OCI-LY3 (cell line): ENCODE results near the gene ADD1.
A peak's percentile ranks its signal among the peaks of the same experiment; 100 is the strongest.

Source experiments
- H2AFZ ChIP-seq: fragments of 200-600, 300-600 bp; shearing (Covaris generic); 2 replicates; pipeline ENCODE4 v1.6.0; 2014; ENCODE audit warnings: antibody characterized with exemption, low read depth, low read length
- H3K27ac ChIP-seq: fragments of 200-600, 300-600 bp; sonication (generic); 2 replicates; pipeline ENCODE4 v1.5.1; 2014; ENCODE audit warnings: mild to moderate bottlenecking, low read length, moderate library complexity, mixed read lengths
- H3K27me3 ChIP-seq: fragments of 200-600, 300-600 bp; sonication (generic); 2 replicates; pipeline ENCODE4 v1.6.1; 2014; ENCODE audit warnings: low read depth, low read length, mixed read lengths
- H3K36me3 ChIP-seq: fragments of 200-600, 300-600 bp; sonication (generic); replicated peaks from 2 replicates; pipeline ENCODE3; 2014; ENCODE audit warnings: low read depth, low read length, mixed read lengths
- H3K4me1 ChIP-seq: fragments of 300-600, 200-600 bp; sonication (generic); 2 replicates; pipeline ENCODE4 v1.6.1; 2014; ENCODE audit warnings: low read length, mixed read lengths
- H3K4me2 ChIP-seq: fragments of 200-600, 300-600 bp; sonication (generic); 2 replicates; pipeline ENCODE4 v1.6.1; 2014; ENCODE audit warnings: low read length, mixed read lengths
- H3K4me3 ChIP-seq: fragments of 300-600, 200-600 bp; sonication (generic); 2 replicates; pipeline ENCODE4 v1.5.1; 2014; ENCODE audit warnings: antibody characterized with exemption, mild to moderate bottlenecking, low read length, moderate library complexity
- H3K79me2 ChIP-seq: fragments of 300-600, 200-600 bp; shearing (Covaris generic); 2 replicates; pipeline ENCODE4 v1.6.1; 2014; ENCODE audit warnings: mild to moderate bottlenecking, low read length, mixed read lengths
- H3K9ac ChIP-seq: fragments of 300-600, 200-600 bp; shearing (Covaris generic); 2 replicates; pipeline ENCODE4 v1.6.0; 2014; ENCODE audit warnings: mild to moderate bottlenecking, low read length, moderate library complexity
- H3K9me3 ChIP-seq: fragments of 200-600, 300-600 bp; shearing (Covaris generic); 2 replicates; pipeline ENCODE4 v1.6.1; 2014; ENCODE audit warnings: low read length, mixed read lengths; ENCODE audit not compliant: insufficient read depth
- H4K20me1 ChIP-seq: fragments of 200-600, 300-600 bp; sonication (generic); 2 replicates; pipeline ENCODE4 v1.6.1; 2016; ENCODE audit warnings: low read length, mixed read lengths; ENCODE audit not compliant: insufficient read depth
- CTCF ChIP-seq: fragments of 200-600, 300-600 bp; sonication (generic); IDR thresholded peaks from 2 replicates; pipeline ENCODE4 v1.5.1; 2014; ENCODE audit warnings: antibody characterized with exemption, low read length, low read depth
- EZH2phosphoT487 ChIP-seq: fragments of 200-600 bp; shearing (Covaris generic); IDR thresholded peaks from 2 replicates; pipeline ENCODE4 v1.6.1; 2018; ENCODE audit warnings: antibody characterized with exemption, mixed run types, low read depth

The ADD1 gene

GRCh38 chr4:2948895-2949781 lies 105.5 kb downstream of the ADD1 start:
- H3K4me3 ChIP-seq: no peak overlapping the region
- H4K20me1 ChIP-seq: peaks cover 2% of the 10 kb centered on the region
- TF ChIP-seq CTCF (peak; percentile 48), EZH2phosphoT487 (no peak)
- peaks cover 68% of the 10 kb centered on the region for H3K36me3 ChIP-seq
- H3K27me3 ChIP-seq: no peaks in the 10 kb centered on the region
- H2AFZ ChIP-seq: no peak overlapping the region
- H3K4me2 ChIP-seq: no peak overlapping the region
- peaks cover 14% of the 10 kb centered on the region; the same call in 1 of the 2 replicates for H3K79me2 ChIP-seq
- H3K9ac ChIP-seq: no peak overlapping the region
- H3K9me3 ChIP-seq: no peaks in the 10 kb centered on the region
- H3K4me1 ChIP-seq: no peaks in the 10 kb centered on the region
- no peak overlapping the region for H3K27ac ChIP-seq

- H3K27me3 ChIP-seq: no peaks in the 10 kb centered on the region
- H3K36me3 ChIP-seq: peaks cover 65% of the 10 kb centered on the region
- H3K4me2 ChIP-seq: no peak overlapping the region
- H3K79me2 ChIP-seq: peaks cover 18% of the 10 kb centered on the region; the same call in 1 of the 2 replicates
- no peaks in the 10 kb centered on the region for H3K4me1 ChIP-seq
- no peak overlapping the region for H3K27ac ChIP-seq
- no peak overlapping the region for H2AFZ ChIP-seq
- no peaks in the 10 kb centered on the region for H3K9me3 ChIP-seq
- H4K20me1 ChIP-seq: peaks cover 6% of the 10 kb centered on the region; the same call in 1 of the 2 replicates
- no peak for TF ChIP-seq EZH2phosphoT487
- no peak for TF ChIP-seq CTCF
- no peak overlapping the region for H3K4me3 ChIP-seq
- H3K9ac ChIP-seq: no peak overlapping the region
These were observed 106.1 kb downstream of the ADD1 start for GRCh38 chr4:2949782-2950125.

- Histone ChIP-seq H4K20me1 (peaks cover 7% of the 10 kb centered on the region), H3K4me3 (no peak overlapping the region)
These were observed 106.8 kb downstream of the ADD1 start for GRCh38 chr4:2950221-2950989.

More at GRCh38 chr4:2950221-2950989, 106.8 kb downstream of the ADD1 start:
- peaks cover 60% of the 10 kb centered on the region for H3K36me3 ChIP-seq
- H3K4me1 ChIP-seq: 0 out of 2 replicates have a peak, but pooled peaks cover under 1% of the 10 kb centered on the region
- no peak overlapping the region for H2AFZ ChIP-seq
- H3K9me3 ChIP-seq: no peaks in the 10 kb centered on the region
- H3K27ac ChIP-seq: no peak overlapping the region
- H3K79me2 ChIP-seq: peaks cover 20% of the 10 kb centered on the region; the same call in 1 of the 2 replicates
- H3K9ac ChIP-seq: no peak overlapping the region
- H3K4me2 ChIP-seq: no peak overlapping the region
- no peak for TF ChIP-seq CTCF
- no peak for TF ChIP-seq EZH2phosphoT487
- no peaks in the 10 kb centered on the region for H3K27me3 ChIP-seq
